GM23338 (cell line): Measurements from ENCODE around the gene PPP1R9B. TPM values are rescaled to one million over a fixed set of nuclear protein-coding genes. Genes with fewer than 3 reads are reported as not detected.

ENCODE experiments used
- ATAC-seq: fragments of 200-7000 bp; cut with Tn5 transposase; 3 replicates; pipeline ENCODE4 v1.9.1; 2020
- DNase-seq: peaks from one replicate; pipeline ENCODE4 v3.0.0-alpha.2; 2015; ENCODE audit warnings: low spot score
- H2AFZ ChIP-seq: fragments of 200-600 bp; sonication (generic); 2 replicates; pipeline ENCODE4 v1.8.0; 2016; ENCODE audit warnings: antibody characterized with exemption, mild to moderate bottlenecking, moderate library complexity
- H3F3A ChIP-seq: fragments of 200-600 bp; sonication (generic); replicated peaks from 2 replicates; pipeline ENCODE4 v1.8.0; 2017; ENCODE audit warnings: antibody characterized with exemption, mixed run types, low read depth
- H3K27ac ChIP-seq: fragments of 200-600 bp; sonication (generic); 2 replicates; pipeline ENCODE4 v1.6.1; 2016; ENCODE audit warnings: low read depth
- H3K27me3 ChIP-seq: fragments of 200-600 bp; sonication (generic); 2 replicates; pipeline ENCODE4 v1.8.0; 2016; ENCODE audit warnings: mild to moderate bottlenecking, mixed run types, moderate library complexity; ENCODE audit not compliant: insufficient read depth
- H3K36me3 ChIP-seq: fragments of 200-600 bp; sonication (generic); 2 replicates; pipeline ENCODE4 v1.8.0; 2016; ENCODE audit warnings: mild to moderate bottlenecking; ENCODE audit not compliant: insufficient read depth
- H3K4me1 ChIP-seq: fragments of 200-600 bp; sonication (generic); 2 replicates; pipeline ENCODE4 v1.8.0; 2016; ENCODE audit warnings: mild to moderate bottlenecking, moderate library complexity; ENCODE audit not compliant: insufficient read depth
- H3K4me2 ChIP-seq: fragments of 200-600 bp; sonication (generic); 2 replicates; pipeline ENCODE4 v1.7.1; 2017; ENCODE audit warnings: mixed run types
- H3K4me3 ChIP-seq: fragments of 200-600 bp; sonication (generic); 2 replicates; pipeline ENCODE4 v1.6.1; 2016; ENCODE audit warnings: mixed run types
- H3K79me2 ChIP-seq: fragments of 200-600 bp; sonication (generic); replicated peaks from 2 replicates; pipeline ENCODE4 v1.8.0; 2017; ENCODE audit warnings: mild to moderate bottlenecking; ENCODE audit not compliant: insufficient read depth
- H3K9me2 ChIP-seq: fragments of 200-600 bp; sonication (generic); 2 replicates; pipeline ENCODE4 v1.8.0; 2017; ENCODE audit not compliant: insufficient read depth
- H4K20me1 ChIP-seq: fragments of 200-600 bp; sonication (generic); replicated peaks from 2 replicates; pipeline ENCODE4 v1.8.0; 2017; ENCODE audit warnings: mild to moderate bottlenecking; ENCODE audit not compliant: insufficient read depth
- H3K27ac Mint-ChIP-seq: 2 replicates; pipeline ENCODE4 v1.8.0; 2020; ENCODE audit warnings: inconsistent platforms, mild to moderate bottlenecking, moderate library complexity, mixed read lengths
- H3K27me3 Mint-ChIP-seq: 3 replicates; pipeline ENCODE4 v1.8.0; 2022; ENCODE audit warnings: low read depth, mild to moderate bottlenecking, moderate library complexity, mixed read lengths, inconsistent platforms; ENCODE audit not compliant: insufficient read depth, poor library complexity
- H3K36me3 Mint-ChIP-seq: 3 replicates; pipeline ENCODE4 v1.8.0; 2021; ENCODE audit warnings: low read depth, mild to moderate bottlenecking, inconsistent platforms, moderate library complexity, mixed read lengths
- H3K4me1 Mint-ChIP-seq: 3 replicates; pipeline ENCODE4 v1.8.0; 2020; ENCODE audit warnings: mild to moderate bottlenecking, inconsistent platforms, mixed read lengths
- H3K4me3 Mint-ChIP-seq: 3 replicates; pipeline ENCODE4 v1.8.0; 2021; ENCODE audit warnings: moderate library complexity, mild to moderate bottlenecking, inconsistent platforms, mixed read lengths
- H3K9me3 Mint-ChIP-seq: 3 replicates; pipeline ENCODE4 v1.8.0; 2020; ENCODE audit warnings: moderate library complexity, mild to moderate bottlenecking, inconsistent platforms, mixed read lengths
- CREB1 ChIP-seq: fragments of 250-450 bp; sonication (Bioruptor Pico); IDR thresholded peaks from 2 replicates; pipeline ENCODE4 v1.5.0; 2020; ENCODE audit warnings: low read depth, mild to moderate bottlenecking, moderate library complexity
- ETS1 ChIP-seq: IDR thresholded peaks from 2 replicates; pipeline ENCODE4 v1.6.1; 2016; ENCODE audit warnings: antibody characterized with exemption
- EZH2 ChIP-seq: fragments of 200-600 bp; sonication (generic); IDR thresholded peaks from one replicate; pipeline ENCODE4 v1.8.0; 2017; ENCODE audit warnings: antibody characterized with exemption, mild to moderate bottlenecking, low read depth; ENCODE audit not compliant: unreplicated experiment
- EZH2phosphoT487 ChIP-seq: fragments of 200-600 bp; sonication (generic); IDR thresholded peaks from one replicate; pipeline ENCODE4 v1.8.1; 2018; ENCODE audit warnings: antibody characterized with exemption; ENCODE audit not compliant: unreplicated experiment
- JUNB ChIP-seq: IDR thresholded peaks from one replicate; pipeline ENCODE4 v1.6.1; 2016; ENCODE audit warnings: antibody characterized with exemption; ENCODE audit not compliant: unreplicated experiment
- NANOG ChIP-seq: IDR thresholded peaks from 2 replicates; pipeline ENCODE4 v1.6.1; 2016; ENCODE audit warnings: antibody characterized with exemption, borderline replicate concordance
- POLR2AphosphoS5 ChIP-seq: IDR thresholded peaks from 2 replicates; pipeline ENCODE4 v1.6.1; 2016; ENCODE audit warnings: antibody characterized with exemption, low read depth
- REST ChIP-seq: IDR thresholded peaks from one replicate; pipeline ENCODE4 v1.6.1; 2018; ENCODE audit warnings: antibody characterized with exemption; ENCODE audit not compliant: unreplicated experiment
- STAT1 ChIP-seq: IDR thresholded peaks from one replicate; pipeline ENCODE4 v1.6.1; 2016; ENCODE audit warnings: antibody characterized with exemption; ENCODE audit not compliant: unreplicated experiment
- ZNF114 ChIP-seq: fragments of 250-450 bp; sonication (Bioruptor Pico); IDR thresholded peaks from 2 replicates; pipeline ENCODE4 v1.5.0; 2020; ENCODE audit warnings: mild to moderate bottlenecking, moderate library complexity
- ZNF331 ChIP-seq: fragments of 250-450 bp; sonication (Bioruptor Pico); IDR thresholded peaks from 2 replicates; pipeline ENCODE4 v1.5.0; 2020; ENCODE audit warnings: low read depth, mild to moderate bottlenecking, moderate library complexity
- polyA plus RNA-seq: library from polyadenylated mRNA; unstranded; fragments of >200 nt; fragmentation: Nextera tagmentation; extraction: Ambion mirVana; gene quantifications from 2 replicates; pipeline ENCODE4 v1.2.1, GENCODE V29; 2016
- total RNA-seq: library from RNA; depleted of rRNA; stranded (reverse); fragments of >200 nt; shearing (Covaris generic); gene quantifications from 2 replicates; pipeline ENCODE4 v1.2.3, GENCODE V29; 2014
- TF ChIP-seq, protein P1 (sequence below), 2 experiments: fragments of 200-600 bp in 1 of 2; sonication (generic) in 1 of 2; conservative IDR thresholded peaks; 2 replicates each; pipeline versions ENCODE4 v1.5.1 to v1.6.1; 2016 to 2017; ENCODE audit warnings: antibody characterized with exemption in 2 of 2, low read depth in 2 of 2, mild to moderate bottlenecking in 2 of 2, moderate library complexity in 1 of 2
- TF ChIP-seq, protein P2 (sequence below): fragments of 250-450 bp; sonication (Bioruptor Pico); IDR thresholded peaks from 2 replicates; pipeline ENCODE4 v1.5.0; 2020; ENCODE audit warnings: mild to moderate bottlenecking, moderate library complexity

Gene PPP1R9B
- total and polyA plus RNA-seq, 2 experiments from 2014 or later, result 2.1 to 10.5 TPM

- peak overlapping the region; percentile 88 for H3K4me2 ChIP-seq
- H3K36me3 ChIP-seq, result no peaks in the 10 kb centered on the region
- Mint-ChIP-seq H3K36me3 (no peaks in the 10 kb centered on the region), H3K9me3 (no peaks in the 10 kb centered on the region), H3K4me1 (peaks cover 14% of the 10 kb centered on the region), H3K4me3 (peak overlapping the region; percentile 78), H3K27me3 (peaks cover 12% of the 10 kb centered on the region), H3K27ac (no peak overlapping the region)
- H2AFZ ChIP-seq, result peak overlapping the region; percentile 100
- peak; percentile 17 for ATAC-seq
- H3F3A ChIP-seq, result no peaks in the 10 kb centered on the region; the same call in 1 of the 2 replicates
- H4K20me1 ChIP-seq, result no peaks in the 10 kb centered on the region
- DNase-seq, result peak; percentile 45
- TF ChIP-seq, protein P1, sequence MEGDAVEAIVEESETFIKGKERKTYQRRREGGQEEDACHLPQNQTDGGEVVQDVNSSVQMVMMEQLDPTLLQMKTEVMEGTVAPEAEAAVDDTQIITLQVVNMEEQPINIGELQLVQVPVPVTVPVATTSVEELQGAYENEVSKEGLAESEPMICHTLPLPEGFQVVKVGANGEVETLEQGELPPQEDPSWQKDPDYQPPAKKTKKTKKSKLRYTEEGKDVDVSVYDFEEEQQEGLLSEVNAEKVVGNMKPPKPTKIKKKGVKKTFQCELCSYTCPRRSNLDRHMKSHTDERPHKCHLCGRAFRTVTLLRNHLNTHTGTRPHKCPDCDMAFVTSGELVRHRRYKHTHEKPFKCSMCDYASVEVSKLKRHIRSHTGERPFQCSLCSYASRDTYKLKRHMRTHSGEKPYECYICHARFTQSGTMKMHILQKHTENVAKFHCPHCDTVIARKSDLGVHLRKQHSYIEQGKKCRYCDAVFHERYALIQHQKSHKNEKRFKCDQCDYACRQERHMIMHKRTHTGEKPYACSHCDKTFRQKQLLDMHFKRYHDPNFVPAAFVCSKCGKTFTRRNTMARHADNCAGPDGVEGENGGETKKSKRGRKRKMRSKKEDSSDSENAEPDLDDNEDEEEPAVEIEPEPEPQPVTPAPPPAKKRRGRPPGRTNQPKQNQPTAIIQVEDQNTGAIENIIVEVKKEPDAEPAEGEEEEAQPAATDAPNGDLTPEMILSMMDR (conservative IDR thresholded peaks at IDR 0.05; ENCODE audit: low read depth in 2 of 2), result no peak
- TF ChIP-seq ZNF331 (no peak), CREB1 (CRISPR knock-in tag) (no peak), JUNB (no peak), EZH2phosphoT487 (no peak), EZH2 (no peak), ETS1 (no peak), REST (no peak), STAT1 (no peak), ZNF114 (CRISPR knock-in tag) (no peak), POLR2AphosphoS5 (no peak), NANOG (no peak)
- TF ChIP-seq, protein P2, sequence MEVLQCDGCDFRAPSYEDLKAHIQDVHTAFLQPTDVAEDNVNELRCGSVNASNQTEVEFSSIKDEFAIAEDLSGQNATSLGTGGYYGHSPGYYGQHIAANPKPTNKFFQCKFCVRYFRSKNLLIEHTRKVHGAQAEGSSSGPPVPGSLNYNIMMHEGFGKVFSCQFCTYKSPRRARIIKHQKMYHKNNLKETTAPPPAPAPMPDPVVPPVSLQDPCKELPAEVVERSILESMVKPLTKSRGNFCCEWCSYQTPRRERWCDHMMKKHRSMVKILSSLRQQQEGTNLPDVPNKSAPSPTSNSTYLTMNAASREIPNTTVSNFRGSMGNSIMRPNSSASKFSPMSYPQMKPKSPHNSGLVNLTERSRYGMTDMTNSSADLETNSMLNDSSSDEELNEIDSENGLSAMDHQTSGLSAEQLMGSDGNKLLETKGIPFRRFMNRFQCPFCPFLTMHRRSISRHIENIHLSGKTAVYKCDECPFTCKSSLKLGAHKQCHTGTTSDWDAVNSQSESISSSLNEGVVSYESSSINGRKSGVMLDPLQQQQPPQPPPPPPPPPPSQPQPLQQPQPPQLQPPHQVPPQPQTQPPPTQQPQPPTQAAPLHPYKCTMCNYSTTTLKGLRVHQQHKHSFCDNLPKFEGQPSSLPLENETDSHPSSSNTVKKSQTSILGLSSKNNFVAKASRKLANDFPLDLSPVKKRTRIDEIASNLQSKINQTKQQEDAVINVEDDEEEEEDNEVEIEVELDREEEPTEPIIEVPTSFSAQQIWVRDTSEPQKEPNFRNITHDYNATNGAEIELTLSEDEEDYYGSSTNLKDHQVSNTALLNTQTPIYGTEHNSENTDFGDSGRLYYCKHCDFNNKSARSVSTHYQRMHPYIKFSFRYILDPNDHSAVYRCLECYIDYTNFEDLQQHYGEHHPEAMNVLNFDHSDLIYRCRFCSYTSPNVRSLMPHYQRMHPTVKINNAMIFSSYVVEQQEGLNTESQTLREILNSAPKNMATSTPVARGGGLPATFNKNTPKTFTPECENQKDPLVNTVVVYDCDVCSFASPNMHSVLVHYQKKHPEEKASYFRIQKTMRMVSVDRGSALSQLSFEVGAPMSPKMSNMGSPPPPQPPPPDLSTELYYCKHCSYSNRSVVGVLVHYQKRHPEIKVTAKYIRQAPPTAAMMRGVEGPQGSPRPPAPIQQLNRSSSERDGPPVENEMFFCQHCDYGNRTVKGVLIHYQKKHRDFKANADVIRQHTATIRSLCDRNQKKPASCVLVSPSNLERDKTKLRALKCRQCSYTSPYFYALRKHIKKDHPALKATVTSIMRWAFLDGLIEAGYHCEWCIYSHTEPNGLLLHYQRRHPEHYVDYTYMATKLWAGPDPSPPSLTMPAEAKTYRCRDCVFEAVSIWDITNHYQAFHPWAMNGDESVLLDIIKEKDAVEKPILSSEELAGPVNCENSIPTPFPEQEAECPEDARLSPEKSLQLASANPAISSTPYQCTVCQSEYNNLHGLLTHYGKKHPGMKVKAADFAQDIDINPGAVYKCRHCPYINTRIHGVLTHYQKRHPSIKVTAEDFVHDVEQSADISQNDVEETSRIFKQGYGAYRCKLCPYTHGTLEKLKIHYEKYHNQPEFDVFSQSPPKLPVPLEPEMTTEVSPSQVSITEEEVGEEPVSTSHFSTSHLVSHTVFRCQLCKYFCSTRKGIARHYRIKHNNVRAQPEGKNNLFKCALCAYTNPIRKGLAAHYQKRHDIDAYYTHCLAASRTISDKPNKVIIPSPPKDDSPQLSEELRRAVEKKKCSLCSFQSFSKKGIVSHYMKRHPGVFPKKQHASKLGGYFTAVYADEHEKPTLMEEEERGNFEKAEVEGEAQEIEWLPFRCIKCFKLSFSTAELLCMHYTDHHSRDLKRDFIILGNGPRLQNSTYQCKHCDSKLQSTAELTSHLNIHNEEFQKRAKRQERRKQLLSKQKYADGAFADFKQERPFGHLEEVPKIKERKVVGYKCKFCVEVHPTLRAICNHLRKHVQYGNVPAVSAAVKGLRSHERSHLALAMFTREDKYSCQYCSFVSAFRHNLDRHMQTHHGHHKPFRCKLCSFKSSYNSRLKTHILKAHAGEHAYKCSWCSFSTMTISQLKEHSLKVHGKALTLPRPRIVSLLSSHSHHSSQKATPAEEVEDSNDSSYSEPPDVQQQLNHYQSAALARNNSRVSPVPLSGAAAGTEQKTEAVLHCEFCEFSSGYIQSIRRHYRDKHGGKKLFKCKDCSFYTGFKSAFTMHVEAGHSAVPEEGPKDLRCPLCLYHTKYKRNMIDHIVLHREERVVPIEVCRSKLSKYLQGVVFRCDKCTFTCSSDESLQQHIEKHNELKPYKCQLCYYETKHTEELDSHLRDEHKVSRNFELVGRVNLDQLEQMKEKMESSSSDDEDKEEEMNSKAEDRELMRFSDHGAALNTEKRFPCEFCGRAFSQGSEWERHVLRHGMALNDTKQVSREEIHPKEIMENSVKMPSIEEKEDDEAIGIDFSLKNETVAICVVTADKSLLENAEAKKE (CRISPR knock-in tag), result no peak
- H3K4me3 ChIP-seq, result peak overlapping the region; percentile 67
- H3K4me1 ChIP-seq, result peaks cover 13% of the 10 kb centered on the region
- no peaks in the 10 kb centered on the region for H3K9me2 ChIP-seq
- peaks cover 18% of the 10 kb centered on the region; the same call in 1 of the 2 replicates for H3K27me3 ChIP-seq
- no peaks in the 10 kb centered on the region for H3K79me2 ChIP-seq
- no peak overlapping the region for H3K27ac ChIP-seq
Observed at GRCh38 chr17:50161911-50162288, 11.4 kb upstream of the PPP1R9B start.
